ENCODE results near the gene GALNT16.

DNA sequence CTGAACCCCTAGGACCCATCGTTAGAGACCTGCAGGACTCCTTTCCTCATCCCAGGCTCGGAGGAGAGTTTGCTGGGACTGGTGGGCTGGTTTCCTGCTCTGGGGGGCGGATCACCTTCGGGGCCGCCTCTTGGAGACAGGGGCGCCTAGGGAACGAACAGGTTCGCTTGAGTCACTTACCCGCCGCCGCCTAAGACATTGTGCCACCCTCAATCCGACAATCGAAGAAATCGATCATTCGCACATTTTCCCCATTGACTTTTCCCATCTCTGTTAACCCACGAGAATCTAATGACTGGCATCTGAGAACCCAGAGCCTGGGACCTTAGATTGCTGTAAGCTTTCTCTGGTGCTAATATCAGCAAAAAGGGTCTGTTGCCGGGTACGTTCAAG lies 138.9 kb downstream of the GALNT16 start:
- TF ChIP-seq TAF1 (IDR thresholded peaks at IDR 0.05; ENCODE audit: borderline replicate concordance, insufficient read depth, low read length) (no peak; the same call in 1 of the 2 replicates), REST (IDR thresholded peaks at IDR 0.05; ENCODE audit: insufficient read depth in 1 of 2, low read depth in 2 of 2, low read length in 2 of 2) (no peak), POLR2AphosphoS5 (IDR thresholded peaks at IDR 0.05; ENCODE audit: low read depth, low read length) (no peak)

All from PFSK-1 (cell line).